NCI-H82 treated with DMSO at 0.1 percent for 48 hours (cell line): Measurements from ENCODE around the gene RPL12.

Source experiments
- DNase-seq: peaks from one replicate; lab custom pipeline; 2025; ENCODE audit not compliant: unreplicated experiment; lab: John Stamatoyannopoulos, UW

RPL12 gene

GRCh38 chr9:127405344-127406125, 45.7 kb downstream of the RPL12 start:
- no peak for DNase-seq

GRCh38 chr9:127404631-127405030, 46.6 kb downstream of the RPL12 start:
- DNase-seq, result no peak

- no peak for DNase-seq
Observed at GRCh38 chr9:127403507-127404192, 47.6 kb downstream of the RPL12 start.

GRCh38 chr9:127402401-127403090, 48.7 kb downstream of the RPL12 start:
- no peak for DNase-seq

- no peak for DNase-seq
Observed at GRCh38 chr9:127399736-127400269, 51.4 kb downstream of the RPL12 start.

GRCh38 chr9:127398715-127399400, 52.3 kb downstream of the RPL12 start:
- DNase-seq, result no peak

GRCh38 chr9:127398275-127398647, 52.9 kb downstream of the RPL12 start:
- no peak for DNase-seq
